Natural killer cell treated with Interleukin-12 subunit alpha and Interleukin-12 subunit beta and Interleukin-15 and Interleukin-18, amount 100 ng/mL, for 72 hours (primary cell): Measurements from ENCODE around the gene WBP2NL. TPM values are rescaled to one million over a fixed set of nuclear protein-coding genes. Genes with fewer than 3 reads are reported as not detected.
"Not testable (repeated sequence)": the region's sequence is repeated elsewhere in the genome, so short reads cannot be mapped to it uniquely, and the experiment has no call there.

Experiments used
- ATAC-seq, 2 donors: fragments of 150-1000 bp; cut with Tn5 transposase in 1 of 2; sonication (Bioruptor Pico), chemical (Tn5 transposase) in 1 of 2; 2 replicates each; pipeline ENCODE4 v1.10.0; 2021
- DNase-seq: peaks from one replicate; pipeline ENCODE4 v3.0.0; 2022; ENCODE audit warnings: low spot score
- H3K27ac Mint-ChIP-seq, 2 donors: 1 replicate in 1 of 2; 2 replicates in 1 of 2; pipeline ENCODE4 v1.8.0; 2022; ENCODE audit warnings: mixed read lengths in 2 of 2, mild to moderate bottlenecking in 1 of 2, moderate library complexity in 1 of 2
- H3K27me3 Mint-ChIP-seq, 2 donors: 1 replicate in 1 of 2; 2 replicates in 1 of 2; pipeline ENCODE4 v1.8.0; 2022; ENCODE audit warnings: mixed read lengths in 2 of 2
- H3K36me3 Mint-ChIP-seq: one replicate; pipeline ENCODE4 v1.8.0; 2022; ENCODE audit warnings: mixed read lengths
- H3K4me1 Mint-ChIP-seq, 2 donors: 1 replicate in 1 of 2; 2 replicates in 1 of 2; pipeline ENCODE4 v1.8.0; 2022; ENCODE audit warnings: low read depth in 2 of 2, mixed read lengths in 2 of 2, mild to moderate bottlenecking in 1 of 2
- H3K4me3 Mint-ChIP-seq: one replicate; pipeline ENCODE4 v1.8.0; 2022; ENCODE audit warnings: mixed read lengths
- H3K9me3 Mint-ChIP-seq: 2 replicates; pipeline ENCODE4 v1.8.0; 2022; ENCODE audit warnings: mixed read lengths
- total RNA-seq, 2 donors: library from RNA; stranded (reverse); gene quantifications; one replicate each; pipeline ENCODE4 v1.2.3, GENCODE V29; 2022

The WBP2NL gene
- total RNA-seq, 2 donors from 2014 or later, result 1.5 to 1.7 TPM

DNA sequence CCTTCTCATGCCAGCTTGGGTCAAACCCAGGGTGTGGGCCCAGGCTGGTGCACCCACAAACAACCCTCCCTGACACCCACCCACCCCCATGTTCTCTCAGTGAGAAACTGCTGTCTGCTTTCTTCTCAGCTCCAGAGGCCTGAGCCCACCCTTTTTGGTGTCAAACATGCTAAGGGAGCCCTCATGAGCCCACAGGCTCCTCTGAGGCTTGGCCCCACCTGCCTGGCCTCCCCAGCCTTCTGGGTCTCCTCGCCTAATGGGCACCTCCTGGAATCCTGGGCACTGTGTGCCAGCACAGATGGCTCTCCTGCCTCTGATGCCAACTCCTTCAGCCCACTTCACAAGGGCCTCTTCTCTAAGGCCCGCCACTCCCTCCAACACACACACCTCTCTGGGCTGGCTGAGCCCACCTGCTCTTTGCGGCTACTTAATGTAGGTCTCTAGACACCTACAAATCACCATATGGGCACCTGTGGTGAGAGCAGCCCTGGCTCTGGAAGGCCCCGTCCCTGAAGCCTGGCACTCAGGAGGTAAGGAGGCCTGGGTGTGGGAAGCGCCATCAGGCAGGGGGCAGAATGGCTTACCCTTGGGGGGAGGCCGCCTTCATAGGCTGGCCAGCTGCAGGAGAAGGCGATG lies 67.7 kb downstream of the WBP2NL start:
- peaks cover 6% of the 10 kb centered on the region for H3K36me3 Mint-ChIP-seq

GRCh38 chr22:42066937-42067336 lies 68.3 kb downstream of the WBP2NL start:
- no peak overlapping the region for H3K4me3 Mint-ChIP-seq
- no peaks in the 10 kb centered on the region for H3K27me3 Mint-ChIP-seq
- H3K36me3 Mint-ChIP-seq, result peaks cover 6% of the 10 kb centered on the region
- no peak for ATAC-seq
- H3K4me1 Mint-ChIP-seq, result peaks cover 11 to 19% of the 10 kb centered on the region in 2 donors
- H3K9me3 Mint-ChIP-seq, result no peaks in the 10 kb centered on the region
- no peak overlapping the region for H3K27ac Mint-ChIP-seq
- DNase-seq, result no peak

More for the DNA sequence above, 67.7 kb downstream of the WBP2NL start:
- Mint-ChIP-seq H3K27ac (no peak overlapping the region), H3K4me1 (peaks cover 6 to 13% of the 10 kb centered on the region in 2 donors), H3K27me3 (no peaks in the 10 kb centered on the region), H3K4me3 (no peak overlapping the region), H3K9me3 (no peaks in the 10 kb centered on the region)
- DNase-seq (no peak), ATAC-seq (no peak)

- Mint-ChIP-seq H3K27me3 (no peaks in the 10 kb centered on the region), H3K4me3 (no peak overlapping the region), H3K9me3 (no peaks in the 10 kb centered on the region), H3K36me3 (peaks cover 6% of the 10 kb centered on the region), H3K27ac (no peak overlapping the region), H3K4me1 (peaks cover 11 to 19% of the 10 kb centered on the region in 2 donors)
- DNase-seq (no peak), ATAC-seq (no peak)
These were observed 69.2 kb downstream of the WBP2NL start for GRCh38 chr22:42067671-42068251.

DNA sequence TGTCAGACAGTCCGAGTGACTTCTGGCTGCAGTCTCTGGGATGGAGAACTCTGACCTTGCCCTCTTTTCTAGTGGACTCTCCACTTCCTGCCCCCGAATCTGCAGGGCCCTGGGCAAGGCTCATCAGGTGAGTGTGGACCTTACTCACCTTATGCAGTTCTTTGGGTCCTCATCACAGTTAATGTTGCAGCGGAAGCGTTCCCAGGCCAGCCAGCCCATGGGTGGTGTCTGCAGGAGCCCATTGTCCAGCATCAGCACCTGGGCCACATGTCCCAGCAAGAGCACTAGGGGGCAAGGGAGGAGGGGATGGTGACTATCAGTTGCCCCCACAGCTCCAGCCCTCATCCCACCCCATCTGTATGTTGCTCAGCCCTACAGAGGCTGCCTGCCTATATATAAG lies 69.7 kb downstream of the WBP2NL start:
- no peaks in the 10 kb centered on the region for H3K27me3 Mint-ChIP-seq
- peaks cover 11 to 23% of the 10 kb centered on the region in 2 donors for H3K4me1 Mint-ChIP-seq
- H3K9me3 Mint-ChIP-seq, result no peaks in the 10 kb centered on the region
- no peak for ATAC-seq
- no peak overlapping the region for H3K27ac Mint-ChIP-seq
- peaks cover 6% of the 10 kb centered on the region for H3K36me3 Mint-ChIP-seq
- DNase-seq, result no peak
- H3K4me3 Mint-ChIP-seq, result no peak overlapping the region

GRCh38 chr22:42069801-42070516 lies 71.4 kb downstream of the WBP2NL start:
- H3K27ac Mint-ChIP-seq, result peak overlapping the region; percentile 87 to 91
- ATAC-seq (no peak), DNase-seq (no peak)
- H3K27me3 Mint-ChIP-seq, result no peaks in the 10 kb centered on the region
- H3K36me3 Mint-ChIP-seq, result peaks cover 4% of the 10 kb centered on the region
- H3K9me3 Mint-ChIP-seq, result no peaks in the 10 kb centered on the region
- H3K4me1 Mint-ChIP-seq, result peaks cover 13 to 27% of the 10 kb centered on the region in 2 donors
- H3K4me3 Mint-ChIP-seq, result peak overlapping the region; percentile 91

DNA sequence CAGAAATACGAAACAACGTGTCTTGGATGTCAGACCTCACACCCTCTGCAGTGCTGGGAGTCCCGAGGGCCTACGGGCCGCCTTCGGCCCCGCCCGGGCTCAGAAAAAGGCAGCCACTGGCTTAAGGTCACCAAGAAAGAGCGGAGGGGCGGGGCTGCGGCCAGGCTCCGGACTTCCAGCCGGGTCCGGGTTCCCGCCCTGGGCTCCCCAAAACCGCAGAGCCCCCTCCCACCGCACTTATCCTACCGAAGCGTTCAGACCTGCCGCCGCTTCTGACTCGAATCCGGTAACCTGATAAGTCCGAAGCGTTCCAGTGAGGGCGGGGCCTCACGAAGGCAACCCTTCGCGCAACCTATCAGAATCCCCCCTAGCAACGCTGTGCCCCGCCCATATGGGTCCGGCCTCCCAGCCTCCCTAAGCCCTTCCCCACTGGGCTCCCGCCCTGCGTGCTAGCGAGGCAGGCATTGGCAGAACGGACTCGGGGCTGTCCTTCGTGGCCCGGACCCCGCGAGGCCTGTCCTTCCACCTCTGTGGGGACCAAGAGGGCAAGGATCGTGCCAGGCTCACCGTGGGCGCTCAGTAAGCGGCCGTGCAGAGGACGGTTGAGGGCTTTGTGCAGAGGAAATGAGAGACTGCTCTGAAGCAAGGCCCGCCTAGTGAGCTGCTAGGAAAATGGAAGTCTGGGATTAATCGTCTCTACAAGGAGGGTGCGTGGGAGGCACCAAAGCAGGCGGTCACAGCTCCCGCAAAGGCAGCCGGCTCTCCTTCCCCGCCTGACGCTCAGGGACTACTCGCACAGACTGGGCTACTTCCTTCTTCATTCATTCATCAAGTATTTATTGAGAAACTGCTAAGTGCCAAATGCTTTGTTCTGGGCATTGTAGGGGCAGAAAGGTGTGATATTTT lies 72.2 kb downstream of the WBP2NL start, which contains the start of gene NAGA:
NAGA (minus strand) TSS at position 296 of the 906 bp plus-strand sequence. CDS start 515 bp downstream, outside the sequence.
- no peaks in the 10 kb centered on the region for H3K9me3 Mint-ChIP-seq
- no peaks in the 10 kb centered on the region for H3K36me3 Mint-ChIP-seq
- peak within 1 kb of the TSS; percentile 87 to 91 for H3K27ac Mint-ChIP-seq
- H3K4me1 Mint-ChIP-seq, result peaks cover 16 to 29% of the 10 kb centered on the region in 2 donors
- no peaks in the 10 kb centered on the region for H3K27me3 Mint-ChIP-seq
- DNase-seq (peak; percentile 96), ATAC-seq (peak; percentile 98)
- H3K4me3 Mint-ChIP-seq, result peak within 1 kb of the TSS; percentile 91

DNA sequence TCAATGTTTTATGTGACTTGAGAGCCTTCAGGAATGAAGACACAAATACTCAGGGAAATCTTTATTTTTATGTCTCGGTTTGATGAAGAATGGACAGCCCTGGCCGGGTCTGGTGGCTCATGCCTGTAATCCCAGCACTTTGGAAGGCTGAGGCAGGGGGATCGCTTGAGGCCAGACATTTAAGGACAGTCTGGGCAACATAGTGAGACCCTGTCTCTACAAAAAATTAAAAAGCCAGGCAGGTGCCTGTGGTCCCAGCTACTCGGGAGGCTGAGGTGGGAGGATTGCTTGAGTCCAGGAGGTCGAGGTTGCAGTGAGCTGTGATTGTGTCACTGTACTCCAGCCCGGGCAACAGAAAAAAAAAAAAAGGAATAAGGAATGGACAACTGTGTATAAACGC lies 72.9 kb downstream of the WBP2NL start:
- Mint-ChIP-seq H3K27ac (peak overlapping the region; percentile 87 to 91), H3K4me3 (peak overlapping the region; percentile 91), H3K4me1 (peaks cover 16 to 29% of the 10 kb centered on the region in 2 donors)
- H3K9me3 Mint-ChIP-seq, ATAC-seq, H3K36me3 Mint-ChIP-seq, DNase-seq, H3K27me3 Mint-ChIP-seq: not testable (repeated sequence)

- H3K27me3 Mint-ChIP-seq, result no peaks in the 10 kb centered on the region
- peak overlapping the region; percentile 43 to 86 for H3K27ac Mint-ChIP-seq
- H3K9me3 Mint-ChIP-seq, result no peaks in the 10 kb centered on the region
- peaks cover 16 to 27% of the 10 kb centered on the region in 2 donors for H3K4me1 Mint-ChIP-seq
- no peaks in the 10 kb centered on the region for H3K36me3 Mint-ChIP-seq
- ATAC-seq (no peak), DNase-seq (no peak)
- H3K4me3 Mint-ChIP-seq, result peak overlapping the region; percentile 30
These were observed 74.2 kb downstream of the WBP2NL start for GRCh38 chr22:42072606-42073330.

- no peaks in the 10 kb centered on the region for H3K9me3 Mint-ChIP-seq
- H3K4me1 Mint-ChIP-seq, result peaks cover 16 to 26% of the 10 kb centered on the region in 2 donors
- H3K27ac Mint-ChIP-seq, result peak overlapping the region; percentile 43 to 86
- no peaks in the 10 kb centered on the region for H3K36me3 Mint-ChIP-seq
- H3K27me3 Mint-ChIP-seq, result no peaks in the 10 kb centered on the region
- no peak for DNase-seq
- H3K4me3 Mint-ChIP-seq, result peak overlapping the region; percentile 30
- ATAC-seq, result no peak
These were observed 75.0 kb downstream of the WBP2NL start for GRCh38 chr22:42073621-42074041.

GRCh38 chr22:42074132-42074811 lies 75.7 kb downstream of the WBP2NL start, which contains the start of gene PHETA2:
Gene PHETA2 (plus strand): TSS chr22:42074248. CDS start chr22:42077294, 3,046 bp downstream.
- Mint-ChIP-seq H3K27ac (peak within 1 kb of the TSS; percentile 43 to 91), H3K36me3 (no peaks in the 10 kb centered on the region), H3K9me3 (no peaks in the 10 kb centered on the region), H3K27me3 (no peaks in the 10 kb centered on the region), H3K4me3 (peak within 1 kb of the TSS; percentile 38), H3K4me1 (peaks cover 22 to 27% of the 10 kb centered on the region in 2 donors)
- DNase-seq (peak; percentile 73), ATAC-seq (no peak)

- no peak for ATAC-seq
- no peaks in the 10 kb centered on the region for H3K27me3 Mint-ChIP-seq
These were observed 76.5 kb downstream of the WBP2NL start for GRCh38 chr22:42074846-42075676.

More at GRCh38 chr22:42074846-42075676, 76.5 kb downstream of the WBP2NL start:
- peaks cover 26 to 32% of the 10 kb centered on the region in 2 donors for H3K4me1 Mint-ChIP-seq
- peak overlapping the region; percentile 41 to 91 for H3K27ac Mint-ChIP-seq
- no peaks in the 10 kb centered on the region for H3K36me3 Mint-ChIP-seq
- DNase-seq, result no peak
- H3K4me3 Mint-ChIP-seq, result peak overlapping the region; percentile 38
- H3K9me3 Mint-ChIP-seq, result no peaks in the 10 kb centered on the region
